ENCODE measurements around the gene LKAAEAR1. TPM values are rescaled to one million over a fixed set of nuclear protein-coding genes. Genes with fewer than 3 reads are reported as not detected.

LKAAEAR1 gene
- total RNA-seq, 2 donors from 2014 or later, result 10.2 TPM; not detected in 1

DNA sequence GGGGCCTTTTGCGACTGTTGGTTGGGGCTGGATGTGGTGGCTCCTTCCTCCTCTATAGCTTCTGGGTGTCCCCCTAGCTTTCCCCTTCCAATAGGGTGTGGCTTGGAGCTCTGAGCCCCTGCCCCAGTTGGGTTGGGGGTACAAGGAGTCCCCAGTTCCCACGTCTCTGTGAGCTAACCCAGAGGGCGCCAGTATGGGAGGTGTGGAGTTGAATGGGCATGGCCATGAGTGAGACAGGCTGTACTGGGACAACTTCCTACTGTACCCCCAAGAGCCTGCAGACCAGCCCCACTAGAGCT, 47.0 kb downstream of the LKAAEAR1 start:
- DNase-seq (ENCODE audit: low spot score), result no peak
- H3K4me1 ChIP-seq (replicated peaks), result peaks cover 3% of the 10 kb centered on the region
- intact Hi-C loops (cut with DNase I), result no loop called here
- TF ChIP-seq POLR2A (IDR thresholded peaks at IDR 0.05) (no peak), POLR2AphosphoS5 (IDR thresholded peaks at IDR 0.05) (no peak)
- TF ChIP-seq, protein P1, sequence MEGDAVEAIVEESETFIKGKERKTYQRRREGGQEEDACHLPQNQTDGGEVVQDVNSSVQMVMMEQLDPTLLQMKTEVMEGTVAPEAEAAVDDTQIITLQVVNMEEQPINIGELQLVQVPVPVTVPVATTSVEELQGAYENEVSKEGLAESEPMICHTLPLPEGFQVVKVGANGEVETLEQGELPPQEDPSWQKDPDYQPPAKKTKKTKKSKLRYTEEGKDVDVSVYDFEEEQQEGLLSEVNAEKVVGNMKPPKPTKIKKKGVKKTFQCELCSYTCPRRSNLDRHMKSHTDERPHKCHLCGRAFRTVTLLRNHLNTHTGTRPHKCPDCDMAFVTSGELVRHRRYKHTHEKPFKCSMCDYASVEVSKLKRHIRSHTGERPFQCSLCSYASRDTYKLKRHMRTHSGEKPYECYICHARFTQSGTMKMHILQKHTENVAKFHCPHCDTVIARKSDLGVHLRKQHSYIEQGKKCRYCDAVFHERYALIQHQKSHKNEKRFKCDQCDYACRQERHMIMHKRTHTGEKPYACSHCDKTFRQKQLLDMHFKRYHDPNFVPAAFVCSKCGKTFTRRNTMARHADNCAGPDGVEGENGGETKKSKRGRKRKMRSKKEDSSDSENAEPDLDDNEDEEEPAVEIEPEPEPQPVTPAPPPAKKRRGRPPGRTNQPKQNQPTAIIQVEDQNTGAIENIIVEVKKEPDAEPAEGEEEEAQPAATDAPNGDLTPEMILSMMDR (IDR thresholded peaks at IDR 0.05), result no peak
- H3K36me3 ChIP-seq, result no peaks in the 10 kb centered on the region
- no peaks in the 10 kb centered on the region for H3K27me3 ChIP-seq (replicated peaks; ENCODE audit: insufficient read depth)
- H3K4me3 ChIP-seq, result no peak overlapping the region
- no peaks in the 10 kb centered on the region for H3K9me3 ChIP-seq
- WGBS, result 65% methylated on average over 3 of the region's 3 CpGs
- no peak overlapping the region for H3K27ac ChIP-seq

DNA sequence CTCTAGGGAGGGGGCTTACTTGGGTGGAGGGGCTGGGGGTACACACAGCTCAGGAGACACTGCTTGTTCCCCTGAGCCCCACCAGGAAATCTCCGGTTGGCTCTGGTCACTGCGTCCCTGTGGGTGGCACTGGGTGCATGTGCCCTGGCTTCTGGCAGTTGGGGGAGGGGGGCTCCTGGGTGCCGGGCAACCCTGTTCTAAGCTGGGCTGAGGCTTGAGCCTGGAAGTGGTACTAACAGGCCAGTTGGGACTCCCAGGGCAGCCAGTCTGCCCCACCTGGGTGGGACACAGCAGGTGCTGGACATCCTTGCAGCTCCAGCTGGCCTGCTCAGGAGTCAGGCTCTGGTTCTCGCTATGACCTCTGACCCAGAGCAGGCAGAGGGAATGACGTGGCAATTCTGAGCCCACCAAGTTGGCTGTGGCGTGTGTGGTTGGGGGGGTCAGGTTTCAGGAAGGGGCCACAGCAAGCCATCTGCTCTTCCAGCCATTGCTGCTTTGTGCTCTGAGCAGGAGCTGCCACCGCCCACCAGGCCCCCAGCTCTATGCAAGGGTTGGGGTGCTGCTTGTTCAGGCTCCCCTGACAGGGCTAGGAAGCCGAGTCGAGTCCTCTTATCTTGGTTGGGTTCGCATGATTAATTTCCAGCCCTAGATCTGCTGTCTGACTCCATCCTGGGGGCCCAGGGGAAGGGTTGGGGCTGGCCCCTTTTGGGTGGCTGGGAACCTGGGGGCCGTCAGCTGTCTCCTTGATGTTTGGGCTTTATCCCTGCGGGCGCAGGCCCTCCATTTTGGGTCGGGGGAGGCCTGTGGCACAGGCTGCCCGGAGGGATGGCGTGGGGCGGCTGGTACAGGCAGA, 47.6 kb downstream of the LKAAEAR1 start:
- H3K36me3 ChIP-seq, result no peaks in the 10 kb centered on the region
- 79% methylated on average over 15 of the region's 17 CpGs for WGBS
- no peaks in the 10 kb centered on the region for H3K27me3 ChIP-seq (replicated peaks; ENCODE audit: insufficient read depth)
- no peak overlapping the region for H3K27ac ChIP-seq
- DNase-seq (ENCODE audit: low spot score), result no peak
- TF ChIP-seq, protein P1 (IDR thresholded peaks at IDR 0.05), result no peak
- TF ChIP-seq POLR2AphosphoS5 (IDR thresholded peaks at IDR 0.05) (no peak), POLR2A (IDR thresholded peaks at IDR 0.05) (no peak)
- H3K4me1 ChIP-seq (replicated peaks), result peaks cover 3% of the 10 kb centered on the region
- no peaks in the 10 kb centered on the region for H3K9me3 ChIP-seq
- H3K4me3 ChIP-seq, result no peak overlapping the region
- intact Hi-C loops (cut with DNase I), result no loop called here

DNA sequence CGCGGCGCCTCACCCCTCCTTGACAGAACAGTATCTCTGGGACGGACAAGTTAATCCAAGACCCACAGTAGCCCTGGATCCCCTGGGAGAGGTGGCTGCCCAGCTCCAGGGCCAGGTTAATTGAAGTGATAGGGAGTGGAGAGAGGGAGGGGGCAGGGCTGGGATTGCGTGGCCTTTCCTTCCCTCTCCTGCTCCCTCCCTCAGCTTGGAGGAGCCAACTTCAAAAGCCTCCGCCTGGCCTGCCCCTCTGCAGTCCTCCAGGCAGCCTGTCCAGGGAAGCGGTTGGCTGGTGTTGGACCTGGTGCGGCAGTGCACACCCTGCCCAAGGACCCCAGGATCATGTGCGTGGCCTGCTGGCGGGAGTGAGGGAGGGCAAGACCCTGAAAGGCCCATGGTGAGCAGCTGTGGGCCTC, 48.3 kb downstream of the LKAAEAR1 start, which contains the start of gene C20orf204:
Gene C20orf204 (plus strand): TSS at position 250 of the 413 bp plus-strand sequence. CDS start 142 bp downstream, at position 392.
- Histone ChIP-seq H3K36me3 (no peaks in the 10 kb centered on the region), H3K27ac (no peak within 1 kb of the TSS)
- WGBS, result 83% methylated on average over 10 of the region's 10 CpGs

DNA sequence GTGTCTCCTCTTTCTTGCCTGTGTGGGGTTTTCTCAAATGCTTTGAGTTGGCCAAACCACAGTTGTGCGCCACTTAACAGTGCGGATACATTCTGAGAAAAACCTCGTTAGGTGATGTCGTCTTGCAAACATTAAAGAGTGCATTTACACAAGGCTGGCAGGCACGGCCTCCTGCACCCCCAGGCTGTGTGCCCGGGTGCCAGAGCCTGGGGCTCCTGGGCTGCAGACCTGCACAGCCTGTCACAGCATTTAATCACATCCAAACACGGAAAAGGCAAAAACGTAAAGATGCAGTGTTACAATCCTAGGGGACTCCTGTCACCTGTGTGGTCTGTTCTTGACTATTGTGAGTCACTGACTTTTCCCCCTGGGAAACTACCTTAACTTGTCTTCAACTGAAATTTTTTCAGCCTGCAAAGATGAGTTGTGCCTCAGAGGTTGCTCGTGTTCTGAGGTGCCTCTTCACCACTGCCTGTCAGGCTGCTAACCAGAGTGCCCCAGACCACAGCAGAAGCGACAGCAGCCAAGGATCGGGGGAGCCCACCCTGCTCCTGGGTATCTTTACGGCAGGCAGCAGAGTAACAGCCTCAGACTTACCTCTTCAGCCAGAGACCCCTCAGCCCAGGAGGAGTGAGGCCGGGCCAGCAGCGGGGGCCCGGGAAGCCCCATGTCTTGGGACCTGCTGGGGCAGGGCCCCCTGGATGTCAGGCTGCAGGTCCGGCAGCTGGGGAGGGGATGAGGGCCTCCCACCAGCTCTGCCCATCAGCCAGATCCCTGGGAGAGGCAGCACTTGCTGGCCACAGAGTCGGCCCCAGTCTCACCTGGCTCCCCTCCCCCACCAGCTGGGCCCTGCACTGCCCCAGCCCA, 48.9 kb downstream of the LKAAEAR1 start:
- H3K4me1 ChIP-seq (replicated peaks), result peaks cover 3% of the 10 kb centered on the region
- no peak overlapping the region for H3K4me3 ChIP-seq
- H3K27me3 ChIP-seq (replicated peaks; ENCODE audit: insufficient read depth), result no peaks in the 10 kb centered on the region
- DNase-seq (ENCODE audit: low spot score), result no peak
- WGBS, result 75% methylated on average over 17 of the region's 17 CpGs
- no peaks in the 10 kb centered on the region for H3K36me3 ChIP-seq
- intact Hi-C loops (cut with DNase I), result no loop called here
- H3K27ac ChIP-seq, result no peak overlapping the region
- TF ChIP-seq, protein P1 (IDR thresholded peaks at IDR 0.05), result no peak
- H3K9me3 ChIP-seq, result no peaks in the 10 kb centered on the region

More for the DNA sequence above, 48.3 kb downstream of the LKAAEAR1 start, which contains the start of gene C20orf204:
- Histone ChIP-seq H3K4me1 (replicated peaks) (peaks cover 3% of the 10 kb centered on the region), H3K4me3 (no peak within 1 kb of the TSS), H3K9me3 (no peaks in the 10 kb centered on the region), H3K27me3 (replicated peaks; ENCODE audit: insufficient read depth) (no peaks in the 10 kb centered on the region)
- no peak for TF ChIP-seq POLR2A (IDR thresholded peaks at IDR 0.05)
- no peak for TF ChIP-seq POLR2AphosphoS5 (IDR thresholded peaks at IDR 0.05)
- TF ChIP-seq, protein P1 (IDR thresholded peaks at IDR 0.05), result no peak
- intact Hi-C loops (cut with DNase I), result no loop called here
- no peak for DNase-seq (ENCODE audit: low spot score)
